Kidney epithelial cell (primary cell): ENCODE data around the gene ABL2. TPM values are rescaled to one million over a fixed set of nuclear protein-coding genes. Genes with fewer than 3 reads are reported as not detected.

Experiments used
- DNase-seq: peaks from one replicate; pipeline ENCODE4 v3.0.0-alpha.2; 2010; ENCODE audit warnings: low read depth
- H3K27me3 ChIP-seq: 2 replicates; pipeline ENCODE4 v1.6.0; 2011; ENCODE audit warnings: low read length; ENCODE audit not compliant: control insufficient read depth, insufficient read depth
- H3K36me3 ChIP-seq: 2 replicates; pipeline ENCODE4 v1.5.1; 2011; ENCODE audit warnings: low read length; ENCODE audit not compliant: control insufficient read depth, insufficient read depth
- H3K4me3 ChIP-seq: 2 replicates; pipeline ENCODE4 v1.5.1; 2011; ENCODE audit warnings: low read depth, mild to moderate bottlenecking, control low read depth, low read length
- total RNA-seq: library from RNA; depleted of rRNA; stranded (reverse); fragments of >200 nt; gene quantifications from 2 replicates; pipeline ENCODE4 v1.2.3, GENCODE V29; 2015
- TF ChIP-seq, protein P1 (sequence below): IDR thresholded peaks from 2 replicates; pipeline ENCODE4 v1.5.1; 2011; ENCODE audit warnings: mild to moderate bottlenecking, moderate library complexity, low read length, control low read depth, inconsistent platforms; ENCODE audit not compliant: insufficient read depth, poor library complexity, severe bottlenecking

The ABL2 gene
- total RNA-seq, 1 donor from 2014 or later, result 47.4 TPM

DNA sequence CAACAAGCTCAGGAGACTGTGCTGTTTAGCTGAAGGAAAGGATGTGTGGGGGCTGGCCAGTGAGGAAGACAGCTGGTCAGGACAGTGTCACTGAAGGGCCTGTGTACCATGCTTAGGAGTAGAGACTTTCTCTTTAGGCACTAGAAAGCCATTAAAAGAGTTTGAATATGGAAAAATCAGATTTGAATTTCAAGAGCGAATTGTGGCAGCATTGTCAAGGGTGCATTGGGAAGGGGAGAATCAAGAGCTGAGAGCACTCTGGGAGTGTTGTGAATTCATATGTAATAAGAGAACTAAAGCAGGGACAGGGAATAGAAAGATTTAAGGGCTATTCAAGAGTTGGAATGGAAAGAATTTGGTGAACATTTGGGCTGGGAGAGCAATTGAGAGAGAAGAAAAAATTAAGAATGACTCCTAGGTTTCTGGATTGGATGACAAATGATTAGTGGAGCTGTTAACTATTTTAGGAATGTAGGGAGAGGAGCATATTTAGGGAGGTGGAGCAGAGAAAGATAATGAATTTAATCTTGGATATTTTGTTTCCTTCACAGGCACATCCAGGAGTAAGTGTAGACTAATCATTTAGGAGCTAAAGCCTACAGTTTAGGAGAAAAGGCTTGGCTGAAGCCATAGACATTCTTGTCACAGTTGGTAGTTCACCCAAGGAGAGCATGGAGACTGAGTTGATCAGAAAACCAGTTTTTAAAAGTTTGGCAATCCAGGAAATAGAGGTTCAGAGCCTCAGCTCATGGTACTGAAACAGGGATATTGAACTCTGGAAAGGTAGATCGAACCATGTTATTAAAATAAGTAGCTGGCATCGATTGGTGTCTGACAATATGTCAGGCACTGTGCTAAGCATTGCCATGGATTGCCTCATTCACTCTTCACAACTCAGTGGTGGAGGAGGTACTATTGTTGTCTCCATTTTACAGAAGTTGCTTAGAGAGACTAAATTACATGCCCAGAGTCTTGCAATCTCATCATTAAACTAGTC lies 170.7 kb downstream of the ABL2 start:
- no peak for DNase-seq
- no peak overlapping the region for H3K4me3 ChIP-seq
- no peaks in the 10 kb centered on the region for H3K27me3 ChIP-seq
- H3K36me3 ChIP-seq, result peaks cover 1% of the 10 kb centered on the region
- TF ChIP-seq, protein P1, sequence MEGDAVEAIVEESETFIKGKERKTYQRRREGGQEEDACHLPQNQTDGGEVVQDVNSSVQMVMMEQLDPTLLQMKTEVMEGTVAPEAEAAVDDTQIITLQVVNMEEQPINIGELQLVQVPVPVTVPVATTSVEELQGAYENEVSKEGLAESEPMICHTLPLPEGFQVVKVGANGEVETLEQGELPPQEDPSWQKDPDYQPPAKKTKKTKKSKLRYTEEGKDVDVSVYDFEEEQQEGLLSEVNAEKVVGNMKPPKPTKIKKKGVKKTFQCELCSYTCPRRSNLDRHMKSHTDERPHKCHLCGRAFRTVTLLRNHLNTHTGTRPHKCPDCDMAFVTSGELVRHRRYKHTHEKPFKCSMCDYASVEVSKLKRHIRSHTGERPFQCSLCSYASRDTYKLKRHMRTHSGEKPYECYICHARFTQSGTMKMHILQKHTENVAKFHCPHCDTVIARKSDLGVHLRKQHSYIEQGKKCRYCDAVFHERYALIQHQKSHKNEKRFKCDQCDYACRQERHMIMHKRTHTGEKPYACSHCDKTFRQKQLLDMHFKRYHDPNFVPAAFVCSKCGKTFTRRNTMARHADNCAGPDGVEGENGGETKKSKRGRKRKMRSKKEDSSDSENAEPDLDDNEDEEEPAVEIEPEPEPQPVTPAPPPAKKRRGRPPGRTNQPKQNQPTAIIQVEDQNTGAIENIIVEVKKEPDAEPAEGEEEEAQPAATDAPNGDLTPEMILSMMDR, result no peak

DNA sequence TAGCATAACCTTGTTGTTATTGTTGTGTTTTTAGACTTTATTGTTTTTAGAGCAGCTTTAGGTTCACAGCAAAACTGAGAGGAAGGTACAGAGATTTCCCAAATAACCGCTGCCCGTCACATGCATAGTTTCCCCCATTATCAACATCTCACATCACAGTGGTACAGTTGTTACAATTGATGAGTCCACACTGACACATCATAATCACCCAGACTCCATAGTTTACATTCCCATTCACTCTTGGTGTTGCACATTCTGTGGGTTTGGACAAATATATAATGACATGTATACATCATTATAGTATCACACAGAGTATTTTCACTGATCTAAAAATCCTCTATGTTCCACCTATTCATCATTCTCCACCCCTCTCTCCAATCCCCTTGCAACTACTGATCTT lies 173.5 kb downstream of the ABL2 start:
- peaks cover 1% of the 10 kb centered on the region for H3K36me3 ChIP-seq
- H3K4me3 ChIP-seq, result no peak overlapping the region
- TF ChIP-seq, protein P1, result no peak
- DNase-seq, result no peak
- H3K27me3 ChIP-seq, result no peaks in the 10 kb centered on the region

DNA sequence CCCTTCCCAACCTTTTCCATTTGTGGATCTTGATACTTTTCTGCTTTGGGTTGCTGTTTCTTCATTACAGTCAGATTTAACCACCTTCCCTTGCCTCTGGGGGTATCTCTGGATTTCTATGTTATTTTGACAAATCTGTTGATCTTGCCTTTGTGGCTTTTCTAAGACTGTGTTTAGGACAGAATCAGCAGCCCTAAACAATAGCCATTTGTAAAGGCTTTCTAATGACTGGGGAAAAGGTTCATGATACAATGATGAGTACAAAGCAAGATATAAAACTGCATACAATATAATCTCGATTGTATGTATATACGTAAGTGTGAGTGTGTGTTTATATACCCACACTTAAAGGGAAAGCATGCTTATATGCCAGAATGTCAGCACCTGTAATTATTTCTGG lies 176.0 kb downstream of the ABL2 start:
- Histone ChIP-seq H3K27me3 (no peaks in the 10 kb centered on the region), H3K36me3 (peaks cover 1% of the 10 kb centered on the region), H3K4me3 (no peak overlapping the region)
- TF ChIP-seq, protein P1, result no peak
- DNase-seq, result no peak

DNA sequence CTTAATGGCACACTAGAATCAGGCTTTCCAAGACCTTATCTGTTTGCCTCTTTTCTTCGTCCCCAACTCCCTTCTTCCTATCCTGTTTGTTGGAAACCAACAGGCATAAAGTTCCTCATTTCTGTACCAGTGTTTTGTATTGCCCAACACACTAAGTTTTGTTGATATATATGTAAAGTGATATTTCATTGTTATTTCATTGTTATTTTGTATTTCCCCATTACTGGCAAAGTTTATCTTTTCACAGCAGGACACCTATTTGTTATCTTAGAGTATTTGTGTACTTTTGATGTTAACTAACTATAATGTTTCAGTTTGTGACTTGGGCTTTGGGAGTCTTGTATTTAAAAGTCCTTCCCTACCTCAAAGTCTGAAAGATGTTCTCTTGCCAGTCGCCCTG lies 176.7 kb downstream of the ABL2 start:
- Histone ChIP-seq H3K4me3 (no peak overlapping the region), H3K36me3 (no peaks in the 10 kb centered on the region), H3K27me3 (no peaks in the 10 kb centered on the region)
- no peak for DNase-seq
- TF ChIP-seq, protein P1, result no peak

Other genes with a start within 250 kb of the ABL2 start
- gene FAM20B, start 203.8 kb downstream of the ABL2 start, total RNA-seq, result 21.2 and 27.5 TPM in 2 replicates
- 53.6 and 57.5 TPM in 2 replicates for gene TOR3A, start 147.6 kb downstream of the ABL2 start, total RNA-seq
- 34.2 and 38.1 TPM in 2 replicates for gene SOAT1, start 64.1 kb upstream of the ABL2 start, total RNA-seq
- 0.34 and 0.50 TPM in 2 replicates for gene AXDND1, start 136.3 kb upstream of the ABL2 start, total RNA-seq